Tibial nerve (tissue), 4 donors: Measurements from ENCODE around the gene SUB1. TPM values are rescaled to one million over a fixed set of nuclear protein-coding genes. Genes with fewer than 3 reads are reported as not detected.
"Not testable (repeated sequence)": the region's sequence is repeated elsewhere in the genome, so short reads cannot be mapped to it uniquely, and the experiment has no call there.

Experiments
- DNase-seq, 2 donors: peaks; one replicate each; pipeline ENCODE4 v3.0.0-alpha.2; 2019; ENCODE audit warnings: low spot score in 2 of 2
- H3K27ac ChIP-seq, 4 donors: fragments of 200-600 bp; sonication (generic) in 3 of 4; one replicate each; pipeline ENCODE4 v1.5.1; 2017 to 2019; ENCODE audit warnings: mild to moderate bottlenecking in 1 of 4
- H3K27me3 ChIP-seq, 2 donors: fragments of 200-600 bp; sonication (generic) in 1 of 2; one replicate each; pipeline versions ENCODE4 v1.5.1 to v1.6.0; 2017 to 2019
- H3K36me3 ChIP-seq, 3 donors: fragments of 200-600 bp; sonication (generic); one replicate each; pipeline ENCODE4 v1.5.1; 2018 to 2019
- H3K4me1 ChIP-seq, 4 donors: fragments of 200-600 bp; sonication (generic) in 3 of 4; one replicate each; pipeline ENCODE4 v1.5.1; 2017 to 2019
- H3K4me3 ChIP-seq, 4 donors: fragments of 200-600 bp; sonication (generic) in 3 of 4; one replicate each; pipeline ENCODE4 v1.5.1; 2017 to 2019; ENCODE audit warnings: mild to moderate bottlenecking in 1 of 4, moderate library complexity in 1 of 4
- H3K9me3 ChIP-seq, 4 donors: fragments of 200-600 bp; sonication (generic) in 3 of 4; one replicate each; pipeline ENCODE4 v1.5.1; 2017 to 2019
- EP300 ChIP-seq, 2 donors: sonication (generic); formaldehyde crosslinking; IDR thresholded peaks; one replicate each; pipeline ENCODE4 v1.6.1; 2017; ENCODE audit warnings: antibody characterized with exemption in 2 of 2, mild to moderate bottlenecking in 1 of 2
- POLR2A ChIP-seq, 2 donors: fragments of 450-650 bp; IDR thresholded peaks; one replicate each; pipeline ENCODE4 v1.6.1; 2017; ENCODE audit warnings: antibody characterized with exemption in 2 of 2, mild to moderate bottlenecking in 2 of 2, moderate library complexity in 2 of 2
- WGBS, 2 donors: methylation state at CpG; one replicate each; pipeline ENCODE4 v1.1.5; 2018; 5-methylcytosine and 5-hydroxymethylcytosine counted together
- total RNA-seq, 4 donors: library from RNA; depleted of rRNA; stranded (reverse); fragments of >200 nt; gene quantifications; one replicate each; pipeline ENCODE4 v1.1.0, GENCODE V29; 2016
- TF ChIP-seq, protein P1 (sequence below), 5 experiments: fragments of 200-600 bp in 3 of 5; fragments of 450-650 bp in 2 of 5; sonication (generic) in 3 of 5; IDR thresholded peaks; one replicate each; pipeline ENCODE4 v1.5.1; 2016 to 2019; ENCODE audit warnings: antibody characterized with exemption in 5 of 5, mild to moderate bottlenecking in 3 of 5, moderate library complexity in 2 of 5

SUB1 gene
- total RNA-seq, 4 donors from 2014 or later: 78.0 to 110 (median 88.6) TPM

- Histone ChIP-seq H3K4me3 (no peak overlapping the region), H3K4me1 (peaks cover 0 to 6% (median 0%) of the 10 kb centered on the region in 4 donors), H3K36me3 (no peaks in the 10 kb centered on the region), H3K27me3 (no peaks in the 10 kb centered on the region), H3K9me3 (no peaks in the 10 kb centered on the region), H3K27ac (no peak overlapping the region)
- no peak for TF ChIP-seq EP300 (IDR thresholded peaks at IDR 0.05)
- no peak for TF ChIP-seq POLR2A (IDR thresholded peaks at IDR 0.05)
- DNase-seq: no peak
- 48 to 52% methylated on average over 3 of the region's 3 CpGs for WGBS, 2 donors
Measured at GRCh38 chr5:32625106-32625505, 39.7 kb downstream of the SUB1 start.

DNA sequence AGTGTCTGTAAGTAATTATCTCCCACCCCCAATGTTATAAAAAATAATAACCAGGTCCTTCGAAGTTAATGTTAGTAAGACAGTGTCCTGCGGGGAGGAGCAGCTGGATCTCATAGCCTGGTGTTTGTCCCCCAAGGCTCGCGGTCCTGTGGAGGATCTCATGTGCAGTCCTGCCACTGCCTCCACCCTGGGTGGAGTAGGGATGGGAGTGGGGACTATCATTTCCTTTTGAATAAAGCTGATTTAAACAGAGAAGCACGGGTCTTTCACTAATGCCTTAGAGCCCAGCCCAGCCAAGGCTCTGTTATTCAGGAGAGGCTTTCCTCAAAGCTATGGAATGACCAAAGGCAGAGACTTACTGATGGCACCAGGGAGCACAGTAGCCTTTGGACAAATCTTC lies 40.2 kb downstream of the SUB1 start:
- no peaks in the 10 kb centered on the region for H3K27me3 ChIP-seq
- 66 to 67% methylated on average over 5 of the region's 5 CpGs for WGBS, 2 donors

GRCh38 chr5:32627219-32627870 lies 42.0 kb downstream of the SUB1 start:
- 87 to 88% methylated on average over 4 to 5 of the region's 5 CpGs for WGBS, 2 donors
- DNase-seq: no peak
- Histone ChIP-seq H3K27me3 (no peaks in the 10 kb centered on the region), H3K27ac (no peak overlapping the region), H3K36me3 (no peaks in the 10 kb centered on the region), H3K4me1 (peaks cover 0 to 12% (median 0%) of the 10 kb centered on the region in 4 donors), H3K9me3 (no peaks in the 10 kb centered on the region), H3K4me3 (no peak overlapping the region)
- no peak for TF ChIP-seq POLR2A (IDR thresholded peaks at IDR 0.05)
- TF ChIP-seq, protein P1, sequence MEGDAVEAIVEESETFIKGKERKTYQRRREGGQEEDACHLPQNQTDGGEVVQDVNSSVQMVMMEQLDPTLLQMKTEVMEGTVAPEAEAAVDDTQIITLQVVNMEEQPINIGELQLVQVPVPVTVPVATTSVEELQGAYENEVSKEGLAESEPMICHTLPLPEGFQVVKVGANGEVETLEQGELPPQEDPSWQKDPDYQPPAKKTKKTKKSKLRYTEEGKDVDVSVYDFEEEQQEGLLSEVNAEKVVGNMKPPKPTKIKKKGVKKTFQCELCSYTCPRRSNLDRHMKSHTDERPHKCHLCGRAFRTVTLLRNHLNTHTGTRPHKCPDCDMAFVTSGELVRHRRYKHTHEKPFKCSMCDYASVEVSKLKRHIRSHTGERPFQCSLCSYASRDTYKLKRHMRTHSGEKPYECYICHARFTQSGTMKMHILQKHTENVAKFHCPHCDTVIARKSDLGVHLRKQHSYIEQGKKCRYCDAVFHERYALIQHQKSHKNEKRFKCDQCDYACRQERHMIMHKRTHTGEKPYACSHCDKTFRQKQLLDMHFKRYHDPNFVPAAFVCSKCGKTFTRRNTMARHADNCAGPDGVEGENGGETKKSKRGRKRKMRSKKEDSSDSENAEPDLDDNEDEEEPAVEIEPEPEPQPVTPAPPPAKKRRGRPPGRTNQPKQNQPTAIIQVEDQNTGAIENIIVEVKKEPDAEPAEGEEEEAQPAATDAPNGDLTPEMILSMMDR (IDR thresholded peaks at IDR 0.05): no peak
- TF ChIP-seq EP300 (IDR thresholded peaks at IDR 0.05): no peak

More for the DNA sequence above, 40.2 kb downstream of the SUB1 start:
- H3K27ac ChIP-seq: no peak overlapping the region
- no peaks in the 10 kb centered on the region for H3K36me3 ChIP-seq
- TF ChIP-seq, protein P1 (IDR thresholded peaks at IDR 0.05): no peak
- TF ChIP-seq EP300 (IDR thresholded peaks at IDR 0.05) (no peak), POLR2A (IDR thresholded peaks at IDR 0.05) (no peak)
- no peak for DNase-seq
- H3K4me3 ChIP-seq: no peak overlapping the region
- H3K4me1 ChIP-seq: peaks cover 0 to 6% (median 0%) of the 10 kb centered on the region in 4 donors
- H3K9me3 ChIP-seq: no peaks in the 10 kb centered on the region

- Histone ChIP-seq H3K9me3 (no peaks in the 10 kb centered on the region), H3K27me3 (no peaks in the 10 kb centered on the region), H3K36me3 (no peaks in the 10 kb centered on the region), H3K4me3 (no peak overlapping the region), H3K27ac (no peak overlapping the region), H3K4me1 (peaks cover 0 to 12% (median 0%) of the 10 kb centered on the region in 4 donors)
- WGBS, 2 donors: 65 to 83% methylated on average over 8 of the region's 8 CpGs
- DNase-seq: no peak
- no peak for TF ChIP-seq EP300 (IDR thresholded peaks at IDR 0.05)
- TF ChIP-seq, protein P1 (IDR thresholded peaks at IDR 0.05): no peak
- TF ChIP-seq POLR2A (IDR thresholded peaks at IDR 0.05): no peak
Measured at GRCh38 chr5:32628049-32628844, 42.9 kb downstream of the SUB1 start.

GRCh38 chr5:32630867-32631491 lies 45.6 kb downstream of the SUB1 start:
- H3K27ac ChIP-seq: no peak overlapping the region
- TF ChIP-seq, protein P1 (IDR thresholded peaks at IDR 0.05): no peak
- TF ChIP-seq EP300 (IDR thresholded peaks at IDR 0.05) (no peak), POLR2A (IDR thresholded peaks at IDR 0.05) (no peak)
- no peak for DNase-seq
- H3K4me3 ChIP-seq: no peak overlapping the region
- 35 to 40% methylated on average over 5 of the region's 5 CpGs for WGBS, 2 donors
- H3K27me3 ChIP-seq: no peaks in the 10 kb centered on the region
- H3K9me3 ChIP-seq: no peaks in the 10 kb centered on the region
- no peaks in the 10 kb centered on the region for H3K36me3 ChIP-seq
- H3K4me1 ChIP-seq: peaks cover 0 to 6% (median 0%) of the 10 kb centered on the region in 4 donors

DNA sequence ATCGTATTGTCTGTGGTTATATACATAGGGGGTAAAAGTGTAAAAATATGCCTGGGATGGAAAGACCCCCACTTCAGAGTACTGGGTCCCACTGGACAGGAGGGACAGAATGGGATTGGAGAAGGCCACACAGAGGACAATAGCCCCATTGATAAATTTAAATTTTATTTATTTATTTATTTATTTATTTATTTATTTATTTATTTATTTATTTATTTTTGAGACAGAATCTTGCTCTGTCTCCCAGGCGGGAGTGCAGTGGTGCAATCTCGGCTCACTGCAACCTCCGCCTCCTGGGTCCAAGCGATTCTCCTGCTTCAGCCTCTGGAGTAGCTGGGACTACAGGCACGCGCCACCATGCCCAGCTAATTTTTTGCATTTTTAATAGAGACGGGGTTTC lies 47.7 kb downstream of the SUB1 start:
- H3K36me3 ChIP-seq: not testable (repeated sequence)
- WGBS, 2 donors: 95 to 96% methylated on average over 8 of the region's 8 CpGs

More for the DNA sequence above, 47.7 kb downstream of the SUB1 start:
- DNase-seq, H3K4me1 ChIP-seq, H3K27me3 ChIP-seq, H3K4me3 ChIP-seq, H3K27ac ChIP-seq, H3K9me3 ChIP-seq: not testable (repeated sequence)
